H1 (cell line): ENCODE data around the gene TMEM221. TPM values are rescaled to one million over a fixed set of nuclear protein-coding genes. Genes with fewer than 3 reads are reported as not detected.

Experiments
- CTCF ChIA-PET: fragments of 300-600 bp; sonication (Branson Sonifier 250); formaldehyde crosslinking; loops from one replicate; lab custom pipeline; 2021; ENCODE audit not compliant: partially characterized antibody; lab: Charles Lee
- POLR2A ChIA-PET: fragments of 300-600 bp; sonication (Branson Sonifier 250); formaldehyde crosslinking; loops from one replicate; lab custom pipeline; 2021; ENCODE audit warnings: inconsistent platforms; ENCODE audit not compliant: partially characterized antibody; lab: Charles Lee
- DNase-seq, 2 experiments: peaks; one replicate each; pipeline versions ENCODE4 v3.0.0 to v3.0.0-alpha.2; 2010 to 2022; ENCODE audit warnings: low spot score in 2 of 2, low read depth in 1 of 2, mixed read lengths in 1 of 2
- FAIRE-seq: peaks from 2 replicates; lab custom pipeline; 2011; peaks lifted over from hg19 to GRCh38; lab: Jason Lieb, UNC
- H2AFZ ChIP-seq: 2 replicates; pipeline ENCODE4 v1.8.1; 2012; ENCODE audit warnings: low read length, inconsistent platforms
- H2AK5ac ChIP-seq: 2 replicates; pipeline ENCODE4 v1.6.1; 2013; ENCODE audit warnings: low read depth, low read length
- H2BK120ac ChIP-seq: replicated peaks from 2 replicates; pipeline ENCODE3; 2013; ENCODE audit warnings: low read depth, low read length, inconsistent platforms
- H2BK12ac ChIP-seq: 2 replicates; pipeline ENCODE4 v1.6.1; 2013; ENCODE audit warnings: low read depth, low read length
- H2BK15ac ChIP-seq: 2 replicates; pipeline ENCODE4 v1.6.1; 2013; ENCODE audit warnings: low read length
- H2BK20ac ChIP-seq: 2 replicates; pipeline ENCODE4 v1.6.1; 2013; ENCODE audit warnings: low read length
- H2BK5ac ChIP-seq: 2 replicates; pipeline ENCODE4 v1.6.1; 2013; ENCODE audit warnings: low read depth, low read length
- H3K14ac ChIP-seq: 2 replicates; pipeline ENCODE4 v1.6.1; 2013; ENCODE audit warnings: inconsistent platforms; ENCODE audit not compliant: insufficient read length
- H3K18ac ChIP-seq: 2 replicates; pipeline ENCODE4 v1.6.1; 2013; ENCODE audit warnings: low read length; ENCODE audit errors: extremely low read depth
- H3K23ac ChIP-seq: 2 replicates; pipeline ENCODE4 v1.6.1; 2013; ENCODE audit warnings: inconsistent platforms; ENCODE audit not compliant: insufficient read length
- H3K23me2 ChIP-seq: 2 replicates; pipeline ENCODE4 v1.6.1; 2013; ENCODE audit warnings: low read depth, low read length
- H3K27ac ChIP-seq: 2 replicates; pipeline ENCODE4 v1.6.1; 2011; ENCODE audit warnings: low read depth, low read length, inconsistent platforms
- H3K27me3 ChIP-seq, 4 experiments: replicated peaks in 1 of 4; 1 replicate in 1 of 4; 2 replicates in 3 of 4; pipeline versions ENCODE4 v1.6.1 to v1.8.1; 2011 to 2013; ENCODE audit warnings: low read length in 3 of 4, mild to moderate bottlenecking in 3 of 4, inconsistent platforms in 2 of 4, mixed read lengths in 2 of 4, moderate library complexity in 1 of 4; ENCODE audit not compliant: control insufficient read depth in 3 of 4, insufficient read depth in 3 of 4; ENCODE audit errors: extremely low read depth in 1 of 4
- H3K36me3 ChIP-seq, 4 experiments: 2 replicates each; pipeline versions ENCODE4 v1.6.1 to v1.8.1; 2011 to 2013; ENCODE audit warnings: mild to moderate bottlenecking in 4 of 4, low read length in 3 of 4, moderate library complexity in 2 of 4, control low read depth in 1 of 4, inconsistent platforms in 1 of 4; ENCODE audit not compliant: insufficient read depth in 4 of 4, control insufficient read depth in 2 of 4
- H3K4ac ChIP-seq: replicated peaks from 2 replicates; pipeline ENCODE3; 2013; ENCODE audit warnings: low read length, low read depth, mixed read lengths, inconsistent platforms; ENCODE audit not compliant: insufficient read length
- H3K4me1 ChIP-seq, 4 experiments: replicated peaks in 1 of 4; 1 replicate in 1 of 4; 2 replicates in 3 of 4; pipeline versions ENCODE4 v1.6.1 to v1.8.1; 2011 to 2013; ENCODE audit warnings: low read length in 3 of 4, inconsistent platforms in 2 of 4, mixed read lengths in 1 of 4; ENCODE audit not compliant: insufficient read depth in 4 of 4, control insufficient read depth in 3 of 4
- H3K4me2 ChIP-seq, 2 experiments: 2 replicates each; pipeline versions ENCODE4 v1.6.1 to v1.8.1; 2011 to 2013; ENCODE audit warnings: low read depth in 2 of 2, low read length in 2 of 2, control low read depth in 1 of 2, inconsistent platforms in 1 of 2, mild to moderate bottlenecking in 1 of 2; ENCODE audit not compliant: insufficient read depth in 1 of 2
- H3K4me3 ChIP-seq, 4 experiments: fragments of 200-600, 300-600 bp in 1 of 4; sonication (generic), shearing (Covaris generic), sonication (Bioruptor Twin) in 1 of 4; 2 replicates each; pipeline versions ENCODE4 v1.5.1 to v1.8.1; 2011 to 2016; ENCODE audit warnings: low read length in 4 of 4, low read depth in 3 of 4, control low read depth in 2 of 4, inconsistent platforms in 2 of 4, mild to moderate bottlenecking in 2 of 4, mixed read lengths in 1 of 4, moderate library complexity in 1 of 4; ENCODE audit not compliant: insufficient read depth in 2 of 4; ENCODE audit errors: extremely low read depth in 1 of 4
- H3K56ac ChIP-seq: replicated peaks from 2 replicates; pipeline ENCODE3; 2013; ENCODE audit warnings: low read depth, mild to moderate bottlenecking, mixed read lengths, low read length, inconsistent platforms; ENCODE audit not compliant: insufficient read length
- H3K79me1 ChIP-seq: 2 replicates; pipeline ENCODE4 v1.6.1; 2013; ENCODE audit warnings: low read depth, low read length, control low read depth
- H3K79me2 ChIP-seq, 2 experiments: 2 replicates each; pipeline versions ENCODE4 v1.6.1 to v1.8.1; 2012 to 2013; ENCODE audit warnings: low read length in 2 of 2, mild to moderate bottlenecking in 2 of 2, inconsistent platforms in 1 of 2; ENCODE audit not compliant: insufficient read depth in 2 of 2, control insufficient read depth in 1 of 2
- H3K9ac ChIP-seq, 4 experiments: replicated peaks in 1 of 4; 1 replicate in 1 of 4; 2 replicates in 3 of 4; pipeline versions ENCODE4 v1.6.1 to v1.8.1; 2011 to 2013; ENCODE audit warnings: low read depth in 3 of 4, low read length in 3 of 4, control low read depth in 2 of 4, mild to moderate bottlenecking in 2 of 4, moderate library complexity in 2 of 4, inconsistent platforms in 1 of 4; ENCODE audit errors: extremely low read depth in 1 of 4
- H3K9me3 ChIP-seq, 2 experiments: 2 replicates each; pipeline versions ENCODE4 v1.6.1 to v1.8.1; 2012 to 2013; ENCODE audit warnings: mild to moderate bottlenecking in 2 of 2, moderate library complexity in 2 of 2, control low read depth in 1 of 2, inconsistent platforms in 1 of 2, low read depth in 1 of 2, low read length in 1 of 2, mixed read lengths in 1 of 2; ENCODE audit not compliant: insufficient read depth in 2 of 2
- H4K20me1 ChIP-seq, 2 experiments: replicated peaks in 1 of 2; 2 replicates each; pipeline versions ENCODE3 to v1.8.1; 2011 to 2013; ENCODE audit warnings: inconsistent platforms in 2 of 2, low read length in 2 of 2, mild to moderate bottlenecking in 1 of 2; ENCODE audit not compliant: insufficient read depth in 2 of 2, control insufficient read depth in 1 of 2
- H4K5ac ChIP-seq: 2 replicates; pipeline ENCODE4 v1.6.1; 2013; ENCODE audit warnings: low read length, low read depth, mixed read lengths, inconsistent platforms; ENCODE audit not compliant: insufficient read length
- H4K8ac ChIP-seq: 2 replicates; pipeline ENCODE4 v1.8.0; 2013; ENCODE audit warnings: mild to moderate bottlenecking, moderate library complexity, low read length, inconsistent platforms; ENCODE audit not compliant: insufficient read depth; ENCODE audit errors: extremely low read depth
- H4K91ac ChIP-seq: replicated peaks from 2 replicates; pipeline ENCODE3; 2013; ENCODE audit warnings: low read length, mixed read lengths, inconsistent platforms; ENCODE audit not compliant: insufficient read length
- BRCA1 ChIP-seq: IDR thresholded peaks from 2 replicates; pipeline ENCODE4 v1.6.1; 2012; ENCODE audit warnings: low read depth, low read length, improper control_type of control experiment
- CHD1 ChIP-seq: IDR thresholded peaks from 2 replicates; pipeline ENCODE4 v1.6.1; 2012; ENCODE audit warnings: low read depth, low read length, improper control_type of control experiment
- CREB1 ChIP-seq: IDR thresholded peaks from 2 replicates; pipeline ENCODE4 v1.6.1; 2012; ENCODE audit warnings: inconsistent platforms
- CTCF ChIP-seq, 3 experiments: IDR thresholded peaks; 1 replicate in 2 of 3; 2 replicates in 1 of 3; pipeline versions ENCODE4 v1.5.1 to v1.6.1; 2011; ENCODE audit warnings: low read length in 3 of 3, mild to moderate bottlenecking in 3 of 3, inconsistent platforms in 2 of 3, low read depth in 1 of 3, moderate library complexity in 1 of 3; ENCODE audit not compliant: insufficient read depth in 1 of 3; ENCODE audit errors: control extremely low read depth in 1 of 3
- MAX ChIP-seq: IDR thresholded peaks from 2 replicates; pipeline ENCODE4 v1.6.1; 2012; ENCODE audit warnings: inconsistent platforms
- POLR2A ChIP-seq, 2 experiments: IDR thresholded peaks; 1 replicate in 1 of 2; 2 replicates in 1 of 2; pipeline ENCODE4 v1.6.1; 2011; ENCODE audit warnings: low read depth in 2 of 2, low read length in 2 of 2, mild to moderate bottlenecking in 2 of 2; ENCODE audit errors: control extremely low read depth in 1 of 2
- RAD21 ChIP-seq, 2 experiments: IDR thresholded peaks in 1 of 2; conservative IDR thresholded peaks in 1 of 2; 2 replicates each; pipeline ENCODE4 v1.6.1; 2011; ENCODE audit warnings: low read depth in 2 of 2, low read length in 2 of 2, improper control_type of control experiment in 1 of 2, inconsistent platforms in 1 of 2, mild to moderate bottlenecking in 1 of 2, moderate library complexity in 1 of 2
- RXRA ChIP-seq: IDR thresholded peaks from 2 replicates; pipeline ENCODE4 v1.6.1; 2011; ENCODE audit warnings: low read depth, mild to moderate bottlenecking, low read length, moderate library complexity; ENCODE audit not compliant: insufficient read depth
- SAP30 ChIP-seq: fragments of 300-600 bp; sonication (generic); IDR thresholded peaks from 2 replicates; pipeline ENCODE4 v1.7.1; 2012; ENCODE audit warnings: low read length, moderate library complexity, mild to moderate bottlenecking, inconsistent platforms; ENCODE audit not compliant: insufficient read depth, insufficient replicate concordance
- WGBS, 2 experiments: shearing (Covaris generic) in 1 of 2; methylation state at CpG; one replicate each; pipeline versions ENCODE4 v1.1.6 to v1.1.7; 2013 to 2015; ENCODE audit warnings: low lambda C conversion rate in 2 of 2, mixed read lengths in 2 of 2, inconsistent platforms in 1 of 2, low coverage in 1 of 2, missing lambda C conversion rate in 1 of 2; ENCODE audit not compliant: insufficient replicate concordance in 2 of 2, insufficient coverage in 1 of 2, insufficient read length in 1 of 2; ENCODE audit errors: extremely low coverage in 1 of 2, missing lambda C conversion rate in 1 of 2; 5-methylcytosine and 5-hydroxymethylcytosine counted together
- polyA plus RNA-seq, 7 experiments: library from polyadenylated mRNA; depleted of rRNA in 3 of 7; stranded (reverse) in 5 of 7; unstranded in 2 of 7; fragments of >200 nt in 5 of 7; fragments of 200-250 nt in 2 of 7; gene quantifications; 1 replicate in 5 of 7; 2 replicates in 1 of 7; 4 replicates in 1 of 7; pipeline versions ENCODE4 v1.2.1 to v1.2.3, GENCODE V29; 2011 to 2013; ENCODE audit warnings: missing spikeins in 2 of 7, mixed read lengths in 2 of 7
- total RNA-seq: library from RNA; stranded (reverse); fragmentation: NEBNext Ultra II Directional; extraction: Animal tissue kit (Norgen Biotek cat#: 25700); gene quantifications from 2 replicates; pipeline ENCODE4 v1.2.1, GENCODE V29; 2021

TMEM221 gene
- total and polyA plus RNA-seq, 2 of the 8 experiments (the other 6 are each of a cell fraction or from before 2014, with no cell fraction given), result 1.4 to 2.0 TPM

DNA sequence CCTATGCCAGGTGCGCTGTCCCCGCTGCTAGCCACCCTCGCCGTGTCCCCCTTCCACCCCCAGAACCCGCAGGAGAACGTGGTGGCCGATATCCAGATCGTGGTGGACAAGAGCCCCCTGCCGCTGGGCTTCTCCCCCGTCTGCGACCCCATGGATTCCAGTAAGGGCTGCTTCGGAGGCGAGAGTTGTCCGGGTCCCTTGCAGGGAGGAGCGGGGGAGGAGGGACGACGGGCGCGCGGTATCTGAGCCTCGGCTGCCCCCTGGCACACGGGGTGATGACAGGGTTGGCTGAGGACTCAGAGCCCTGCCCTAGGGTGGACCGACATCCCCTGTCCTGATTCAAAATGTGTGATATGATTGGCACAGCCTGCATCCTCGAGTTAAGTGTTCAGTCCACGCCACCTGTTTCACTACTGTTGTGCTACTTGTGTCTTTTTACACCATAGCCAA is 28.0 kb downstream of the TMEM221 start:
- peak overlapping the region; percentile 8 to 50 (median 34); a peak in 6 of 7 replicates for H3K9ac ChIP-seq
- no peak overlapping the region for H3K23ac ChIP-seq
- no peak overlapping the region; the same call in 1 of the 2 replicates for H2BK12ac ChIP-seq
- DNase-seq (peak in 1 of 2 experiments; percentile 70), FAIRE-seq (no peak)
- H4K20me1 ChIP-seq, result peaks cover 0 to 4% of the 10 kb centered on the region in 2 experiments
- peaks cover 3 to 17% (median 9%) of the 10 kb centered on the region in 4 experiments for H3K4me1 ChIP-seq
- H3K18ac ChIP-seq, result peak overlapping the region; percentile 4; the same call in 1 of the 2 replicates
- H2AFZ ChIP-seq, result peak overlapping the region; percentile 88; the same call in 1 of the 2 replicates
- H3K79me2 ChIP-seq, result no peaks in the 10 kb centered on the region
- peak overlapping the region; percentile 46 for H3K56ac ChIP-seq
- H4K91ac ChIP-seq, result peak overlapping the region; percentile 91
- H3K14ac ChIP-seq, result peak overlapping the region; percentile 54
- CTCF ChIA-PET, result interaction anchor here (0.8 to 1.8 kb wide), 4 partner anchors 10 to 31 kb away, joined by 3 to 13 read pairs (median 6); no protein-coding TSS in a partner anchor
- H4K8ac ChIP-seq, result peak overlapping the region; percentile 75; the same call in 1 of the 2 replicates
- WGBS, 2 experiments, result 20% methylated on average over 17 of the region's 25 CpGs; no CpG with 5 or more reads in 1 of the 2 experiments
- peaks cover 12% of the 10 kb centered on the region for H3K23me2 ChIP-seq
- H3K4ac ChIP-seq, result peak overlapping the region; percentile 85
- peak overlapping the region; percentile 59 to 76 for H3K4me2 ChIP-seq
- H3K9me3 ChIP-seq, result no peaks in the 10 kb centered on the region
- TF ChIP-seq RXRA (no peak), RAD21 (IDR thresholded peaks at IDR 0.05 in 1 of 2, conservative IDR thresholded peaks at IDR 0.05 in 1 of 2; ENCODE audit: low read depth in 2 of 2, low read length in 2 of 2) (peak; percentile 56 to 64), MAX (0 out of 2 replicates have a peak, but pooled peaks have one; percentile 41), POLR2A (IDR thresholded peaks at IDR 0.05; ENCODE audit: control extremely low read depth in 1 of 2, low read depth in 2 of 2, low read length in 2 of 2) (0 out of 3 replicates have a peak, but pooled peaks of 1 of the 2 experiments have one; percentile 6), SAP30 (peak; percentile 36), BRCA1 (no peak), CHD1 (no peak), CTCF (IDR thresholded peaks at IDR 0.05; ENCODE audit: control extremely low read depth in 1 of 3, insufficient read depth in 1 of 3, low read depth in 1 of 3, low read length in 3 of 3) (peak; percentile 41 to 49 (median 42)), CREB1 (peak; percentile 9; the same call in 1 of the 2 replicates)
- TF ChIP-seq, all 59 proteins: peak for 6
- Histone ChIP-seq H2BK15ac (peak overlapping the region; percentile 61), H4K5ac (peak overlapping the region; percentile 46), H3K27me3 (peaks cover 0 to 3% (median 0%) of the 10 kb centered on the region in 4 experiments; a peak in 2 of 7 replicates), H2BK5ac (no peak overlapping the region), H2AK5ac (0 out of 2 replicates have a peak overlapping the region, but pooled peaks have one; percentile 32), H3K27ac (no peak overlapping the region), H3K4me3 (peak overlapping the region; percentile 57 to 88 (median 78)), H2BK120ac (no peak overlapping the region), H3K79me1 (no peaks in the 10 kb centered on the region), H2BK20ac (no peak overlapping the region), H3K36me3 (no peaks in the 10 kb centered on the region)
- POLR2A ChIA-PET, result interaction anchor here (1.0 to 1.6 kb wide), 7 partner anchors 8 to 85 kb away, joined by 3 to 6 read pairs (median 3); no protein-coding TSS in a partner anchor
